Anterior cingulate cortex (tissue), 58 donors: Measurements from ENCODE around the gene GRB10.

ENCODE experiments used
- DNase-seq, 58 donors: peaks; one replicate each; lab custom pipeline; 2025; lab: John Stamatoyannopoulos, UW

The GRB10 gene

GRCh38 chr7:50540785-50541579 lies 241.7 kb downstream of the GRB10 start:
- no peak for DNase-seq
